Colonic mucosa (tissue), 4 donors: ENCODE data around the gene ITFG2. TPM values are rescaled to one million over a fixed set of nuclear protein-coding genes. Genes with fewer than 3 reads are reported as not detected.

Experiments used
- DNase-seq: peaks from one replicate; pipeline ENCODE4 v3.0.0-alpha.2; 2020
- H3K27ac ChIP-seq: fragments of 200-600 bp; one replicate; pipeline ENCODE4 v1.8.0; 2021
- H3K27me3 ChIP-seq: fragments of 200-600 bp; one replicate; pipeline ENCODE4 v1.8.0; 2021
- H3K36me3 ChIP-seq: fragments of 200-600 bp; one replicate; pipeline ENCODE4 v1.8.0; 2021
- H3K4me1 ChIP-seq: fragments of 200-600 bp; one replicate; pipeline ENCODE4 v1.8.0; 2021; ENCODE audit warnings: mild to moderate bottlenecking
- H3K4me3 ChIP-seq: fragments of 200-600 bp; one replicate; pipeline ENCODE4 v1.8.0; 2021
- H3K9ac ChIP-seq, 2 donors: one replicate each; pipeline ENCODE4 v1.7.0; 2013; ENCODE audit warnings: control low read depth in 2 of 2, low read depth in 2 of 2, low read length in 2 of 2
- H3K9me3 ChIP-seq: fragments of 200-600 bp; one replicate; pipeline ENCODE4 v1.8.0; 2021
- CTCF ChIP-seq: fragments of 200-600 bp; IDR thresholded peaks from one replicate; pipeline ENCODE4 v1.8.0; 2022; ENCODE audit warnings: antibody characterized with exemption, mild to moderate bottlenecking
- intact Hi-C: fragments of 100-400 bp; cut with DNase I; formaldehyde crosslinking; loops from one replicate; pipeline ENCODE4 v1.14.1; 2022
- total RNA-seq, 2 donors: library from RNA; stranded (reverse); fragmentation: NEBNext Ultra II Directional in 1 of 2; extraction: Animal tissue kit (Norgen Biotek cat#: 25700) in 1 of 2; gene quantifications; one replicate each; pipeline ENCODE4 v1.2.1, GENCODE V29; 2021
- donor health status: healthy.
- donor health status: DM: no; HTN: no; CAD: no.
- donor health status: DM: no; HTN: no; CAD: no.

ITFG2 gene
- total RNA-seq, 2 donors from 2014 or later = 19.4 to 34.8 TPM

- intact Hi-C loops = no loop called here
- Histone ChIP-seq H3K4me3 (no peak overlapping the region), H3K9ac (no peak overlapping the region), H3K4me1 (no peaks in the 10 kb centered on the region), H3K27me3 (no peaks in the 10 kb centered on the region), H3K36me3 (peaks cover 12% of the 10 kb centered on the region), H3K9me3 (no peaks in the 10 kb centered on the region), H3K27ac (no peak overlapping the region)
- no peak for DNase-seq
- no peak for TF ChIP-seq CTCF
These were observed 8.0 kb downstream of the ITFG2 start for GRCh38 chr12:2820432-2820831.

GRCh38 chr12:2823483-2823882 is 11.0 kb downstream of the ITFG2 start:
- peaks cover 12% of the 10 kb centered on the region for H3K36me3 ChIP-seq
- intact Hi-C loops = no loop called here

GRCh38 chr12:2824541-2824940 is 12.1 kb downstream of the ITFG2 start:
- intact Hi-C loops = no loop called here
- H3K36me3 ChIP-seq = peaks cover 12% of the 10 kb centered on the region
- no peak for TF ChIP-seq CTCF
- no peak overlapping the region for H3K4me3 ChIP-seq
- H3K9me3 ChIP-seq = no peaks in the 10 kb centered on the region
- no peak for DNase-seq
- H3K27ac ChIP-seq = no peak overlapping the region
- H3K9ac ChIP-seq = no peak overlapping the region
- H3K4me1 ChIP-seq = no peaks in the 10 kb centered on the region
- H3K27me3 ChIP-seq = no peaks in the 10 kb centered on the region

More at GRCh38 chr12:2823483-2823882, 11.0 kb downstream of the ITFG2 start:
- DNase-seq = no peak
- TF ChIP-seq CTCF = no peak
- Histone ChIP-seq H3K27me3 (no peaks in the 10 kb centered on the region), H3K9ac (no peak overlapping the region), H3K4me1 (no peaks in the 10 kb centered on the region), H3K9me3 (no peaks in the 10 kb centered on the region), H3K27ac (no peak overlapping the region), H3K4me3 (no peak overlapping the region)

GRCh38 chr12:2825132-2825531 is 12.7 kb downstream of the ITFG2 start:
- Histone ChIP-seq H3K27ac (no peak overlapping the region), H3K4me1 (no peaks in the 10 kb centered on the region), H3K36me3 (peaks cover 12% of the 10 kb centered on the region), H3K4me3 (no peak overlapping the region), H3K9ac (no peak overlapping the region), H3K27me3 (no peaks in the 10 kb centered on the region), H3K9me3 (no peaks in the 10 kb centered on the region)
- TF ChIP-seq CTCF = no peak
- no peak for DNase-seq
- intact Hi-C loops = no loop called here

- DNase-seq = no peak
- Histone ChIP-seq H3K9me3 (no peaks in the 10 kb centered on the region), H3K36me3 (peaks cover 12% of the 10 kb centered on the region), H3K27ac (no peak overlapping the region), H3K4me1 (no peaks in the 10 kb centered on the region), H3K9ac (no peak overlapping the region), H3K4me3 (no peak overlapping the region), H3K27me3 (no peaks in the 10 kb centered on the region)
- intact Hi-C loops = no loop called here
- TF ChIP-seq CTCF = no peak
These were observed 13.6 kb downstream of the ITFG2 start for GRCh38 chr12:2826036-2826435.
